GM19193 (cell line): ENCODE results near the gene STN1.

Source experiments
- POLR2A ChIP-seq: IDR thresholded peaks from 4 replicates; pipeline ENCODE4 v1.6.1; 2011; ENCODE audit not compliant: insufficient read depth, insufficient read length; ENCODE audit errors: extremely low read depth

STN1 gene

GRCh38 chr10:103916876-103917275, 1.1 kb downstream of the STN1 start:
- no peak for TF ChIP-seq POLR2A

- no peak for TF ChIP-seq POLR2A
These were observed 1.7 kb downstream of the STN1 start for GRCh38 chr10:103916254-103916653.

GRCh38 chr10:103915796-103916195, 2.2 kb downstream of the STN1 start:
- TF ChIP-seq POLR2A = no peak

GRCh38 chr10:103912759-103913158, 5.2 kb downstream of the STN1 start:
- no peak for TF ChIP-seq POLR2A

GRCh38 chr10:103911021-103911459, 6.9 kb downstream of the STN1 start:
- no peak for TF ChIP-seq POLR2A

- no peak for TF ChIP-seq POLR2A
These were observed 7.5 kb downstream of the STN1 start for GRCh38 chr10:103910442-103911012.

GRCh38 chr10:103905441-103905840, 12.5 kb downstream of the STN1 start:
- no peak for TF ChIP-seq POLR2A

GRCh38 chr10:103901299-103901698, 16.7 kb downstream of the STN1 start:
- no peak for TF ChIP-seq POLR2A

- TF ChIP-seq POLR2A = no peak
These were observed 18.7 kb downstream of the STN1 start for GRCh38 chr10:103899312-103899711.

- TF ChIP-seq POLR2A = no peak
These were observed 20.7 kb downstream of the STN1 start for GRCh38 chr10:103897241-103897774.

GRCh38 chr10:103896225-103896624, 21.8 kb downstream of the STN1 start:
- no peak for TF ChIP-seq POLR2A

GRCh38 chr10:103895411-103896186, 22.4 kb downstream of the STN1 start:
- no peak for TF ChIP-seq POLR2A

GRCh38 chr10:103894441-103894864, 23.5 kb downstream of the STN1 start:
- no peak for TF ChIP-seq POLR2A

- TF ChIP-seq POLR2A = no peak
These were observed 24.2 kb downstream of the STN1 start for GRCh38 chr10:103893817-103894216.

GRCh38 chr10:103892181-103892580, 25.8 kb downstream of the STN1 start:
- no peak for TF ChIP-seq POLR2A

GRCh38 chr10:103890688-103891087, 27.3 kb downstream of the STN1 start:
- no peak for TF ChIP-seq POLR2A

- no peak for TF ChIP-seq POLR2A
These were observed 27.8 kb downstream of the STN1 start for GRCh38 chr10:103890194-103890658.

- TF ChIP-seq POLR2A = no peak
These were observed 28.8 kb downstream of the STN1 start for GRCh38 chr10:103889121-103889720.
